A549 (cell line): ENCODE results near the gene NUP42. TPM values are rescaled to one million over a fixed set of nuclear protein-coding genes. Genes with fewer than 3 reads are reported as not detected.

Experiments
- polyA plus RNA-seq, 4 experiments: library from polyadenylated mRNA; depleted of rRNA in 3 of 4; stranded (reverse); fragments of >200 nt; fragmentation: RNase III in 1 of 4; extraction: RNeasy Plus Mini Kit Qiagen cat#74134 plus additional on column Dnase treatment in 1 of 4; gene quantifications; 2 replicates in 3 of 4; 3 replicates in 1 of 4; pipeline ENCODE4 v1.2.3, GENCODE V29; 2011 to 2017

NUP42 gene
- polyA plus RNA-seq, 2 of the 4 experiments (the other 2 are of a cell fraction): 26.5 to 27.7 TPM

Other genes starting within 250 kb of the NUP42 start
- 13.5 and 16.8 TPM in 2 replicates for gene HYCC1, start 167.9 kb upstream of the NUP42 start, polyA plus RNA-seq (2011; rRNA removed)
- gene HYCC1, start 167.9 kb upstream of the NUP42 start, polyA plus RNA-seq (2017; fragmentation: RNase III; extraction: RNeasy Plus Mini Kit Qiagen cat#74134 plus additional on column Dnase treatment): 22.1 to 24.6 TPM (median 22.5 TPM) in 3 replicates
- 36.3 and 45.4 TPM in 2 replicates for gene KLHL7, start 76.3 kb upstream of the NUP42 start, polyA plus RNA-seq (2011; rRNA removed)
- 21.7 to 23.9 TPM (median 23.3 TPM) in 3 replicates for gene KLHL7, start 76.3 kb upstream of the NUP42 start, polyA plus RNA-seq (2017; fragmentation: RNase III; extraction: RNeasy Plus Mini Kit Qiagen cat#74134 plus additional on column Dnase treatment)
- 4.6 and 4.7 TPM in 2 replicates for gene GPNMB, start 64.7 kb downstream of the NUP42 start, polyA plus RNA-seq (2011; rRNA removed)
- 2.7 to 3.5 TPM (median 3.3 TPM) in 3 replicates for gene GPNMB, start 64.7 kb downstream of the NUP42 start, polyA plus RNA-seq (2017; fragmentation: RNase III; extraction: RNeasy Plus Mini Kit Qiagen cat#74134 plus additional on column Dnase treatment)
- 93.6 and 122 TPM in 2 replicates for gene MALSU1, start 117.3 kb downstream of the NUP42 start, polyA plus RNA-seq (2011; rRNA removed)
- gene MALSU1, start 117.3 kb downstream of the NUP42 start, polyA plus RNA-seq (2017; fragmentation: RNase III; extraction: RNeasy Plus Mini Kit Qiagen cat#74134 plus additional on column Dnase treatment): 91.9 to 102 TPM (median 101 TPM) in 3 replicates